NB4 (cell line): ENCODE data around the gene MAPK13.

Source experiments
- DNase-seq: peaks from one replicate; pipeline ENCODE4 v3.0.0; 2010; ENCODE audit warnings: low read depth
- H3K4me3 ChIP-seq: one replicate; pipeline ENCODE4 v1.5.1; 2011; ENCODE audit warnings: mild to moderate bottlenecking, low read depth, low read length, moderate library complexity
- MYC ChIP-seq: IDR thresholded peaks from 2 replicates; pipeline ENCODE4 v1.6.1; 2011; ENCODE audit warnings: low read depth, low read length
- POLR2A ChIP-seq: IDR thresholded peaks from 2 replicates; pipeline ENCODE4 v1.6.1; 2011; ENCODE audit warnings: mild to moderate bottlenecking; ENCODE audit not compliant: insufficient read length; ENCODE audit errors: extremely low read depth
- TF ChIP-seq, protein P1 (sequence below): IDR thresholded peaks from 2 replicates; pipeline ENCODE4 v1.6.1; 2011; ENCODE audit warnings: low read depth, low read length
- TF ChIP-seq, protein P2 (sequence below): IDR thresholded peaks from one replicate; pipeline ENCODE4 v1.5.1; 2012; ENCODE audit warnings: low read depth, low read length

Gene MAPK13

DNA sequence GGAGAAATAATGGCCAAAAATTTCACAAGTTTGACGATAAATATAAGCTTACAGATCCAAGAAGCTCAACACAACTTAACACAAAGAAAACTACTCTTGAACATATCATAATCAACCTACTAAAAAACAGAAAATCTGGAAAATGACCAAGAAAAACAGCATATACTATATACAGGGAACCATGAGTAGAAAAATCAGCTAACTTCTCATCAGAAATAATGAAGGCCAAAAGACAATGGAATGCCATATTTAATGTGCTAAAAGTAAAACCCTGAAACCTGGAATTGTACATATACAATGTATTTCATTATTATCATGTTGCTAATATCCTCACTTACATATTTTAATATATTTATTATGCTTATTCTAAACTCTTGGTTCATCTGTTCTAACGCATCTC lies 25.3 kb downstream of the MAPK13 start:
- H3K4me3 ChIP-seq, result no peak overlapping the region
- no peak for DNase-seq
- TF ChIP-seq, protein P1, sequence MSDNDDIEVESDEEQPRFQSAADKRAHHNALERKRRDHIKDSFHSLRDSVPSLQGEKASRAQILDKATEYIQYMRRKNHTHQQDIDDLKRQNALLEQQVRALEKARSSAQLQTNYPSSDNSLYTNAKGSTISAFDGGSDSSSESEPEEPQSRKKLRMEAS, result no peak
- TF ChIP-seq MYC, result no peak
- TF ChIP-seq POLR2A, result no peak
- TF ChIP-seq, protein P2, sequence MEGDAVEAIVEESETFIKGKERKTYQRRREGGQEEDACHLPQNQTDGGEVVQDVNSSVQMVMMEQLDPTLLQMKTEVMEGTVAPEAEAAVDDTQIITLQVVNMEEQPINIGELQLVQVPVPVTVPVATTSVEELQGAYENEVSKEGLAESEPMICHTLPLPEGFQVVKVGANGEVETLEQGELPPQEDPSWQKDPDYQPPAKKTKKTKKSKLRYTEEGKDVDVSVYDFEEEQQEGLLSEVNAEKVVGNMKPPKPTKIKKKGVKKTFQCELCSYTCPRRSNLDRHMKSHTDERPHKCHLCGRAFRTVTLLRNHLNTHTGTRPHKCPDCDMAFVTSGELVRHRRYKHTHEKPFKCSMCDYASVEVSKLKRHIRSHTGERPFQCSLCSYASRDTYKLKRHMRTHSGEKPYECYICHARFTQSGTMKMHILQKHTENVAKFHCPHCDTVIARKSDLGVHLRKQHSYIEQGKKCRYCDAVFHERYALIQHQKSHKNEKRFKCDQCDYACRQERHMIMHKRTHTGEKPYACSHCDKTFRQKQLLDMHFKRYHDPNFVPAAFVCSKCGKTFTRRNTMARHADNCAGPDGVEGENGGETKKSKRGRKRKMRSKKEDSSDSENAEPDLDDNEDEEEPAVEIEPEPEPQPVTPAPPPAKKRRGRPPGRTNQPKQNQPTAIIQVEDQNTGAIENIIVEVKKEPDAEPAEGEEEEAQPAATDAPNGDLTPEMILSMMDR, result no peak

DNA sequence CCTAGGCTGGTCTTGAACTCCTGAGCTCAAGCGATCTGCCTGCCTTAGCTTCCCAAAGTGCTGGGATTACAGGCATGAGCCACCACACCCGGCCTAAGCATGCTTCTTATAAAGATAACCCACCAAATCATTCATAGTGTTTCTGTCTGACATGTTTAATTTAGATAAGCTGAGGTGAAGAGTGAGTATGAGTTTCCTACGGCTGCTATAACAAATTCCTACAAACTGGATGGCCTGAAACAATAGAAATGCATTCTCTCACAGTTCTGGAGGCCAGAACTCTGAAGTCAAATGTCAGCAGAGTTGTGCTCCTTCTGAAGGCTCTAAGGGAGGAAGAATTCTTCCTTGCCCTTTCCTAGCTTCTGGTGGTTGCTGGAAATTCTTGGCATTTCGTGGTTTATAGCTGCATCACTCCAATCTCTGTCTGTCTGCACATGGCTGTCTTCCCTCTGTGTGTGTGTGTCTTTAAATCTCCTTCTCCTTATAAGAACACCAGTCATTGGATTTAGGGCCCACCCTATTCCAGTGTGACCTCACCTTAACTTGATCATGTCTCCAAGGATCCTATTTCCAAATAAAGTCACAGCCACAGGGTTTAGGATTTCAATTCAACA lies 29.9 kb downstream of the MAPK13 start:
- TF ChIP-seq, protein P1, result no peak
- TF ChIP-seq, protein P2, result no peak
- TF ChIP-seq MYC (no peak), POLR2A (no peak)
- no peak overlapping the region for H3K4me3 ChIP-seq
- DNase-seq, result no peak

DNA sequence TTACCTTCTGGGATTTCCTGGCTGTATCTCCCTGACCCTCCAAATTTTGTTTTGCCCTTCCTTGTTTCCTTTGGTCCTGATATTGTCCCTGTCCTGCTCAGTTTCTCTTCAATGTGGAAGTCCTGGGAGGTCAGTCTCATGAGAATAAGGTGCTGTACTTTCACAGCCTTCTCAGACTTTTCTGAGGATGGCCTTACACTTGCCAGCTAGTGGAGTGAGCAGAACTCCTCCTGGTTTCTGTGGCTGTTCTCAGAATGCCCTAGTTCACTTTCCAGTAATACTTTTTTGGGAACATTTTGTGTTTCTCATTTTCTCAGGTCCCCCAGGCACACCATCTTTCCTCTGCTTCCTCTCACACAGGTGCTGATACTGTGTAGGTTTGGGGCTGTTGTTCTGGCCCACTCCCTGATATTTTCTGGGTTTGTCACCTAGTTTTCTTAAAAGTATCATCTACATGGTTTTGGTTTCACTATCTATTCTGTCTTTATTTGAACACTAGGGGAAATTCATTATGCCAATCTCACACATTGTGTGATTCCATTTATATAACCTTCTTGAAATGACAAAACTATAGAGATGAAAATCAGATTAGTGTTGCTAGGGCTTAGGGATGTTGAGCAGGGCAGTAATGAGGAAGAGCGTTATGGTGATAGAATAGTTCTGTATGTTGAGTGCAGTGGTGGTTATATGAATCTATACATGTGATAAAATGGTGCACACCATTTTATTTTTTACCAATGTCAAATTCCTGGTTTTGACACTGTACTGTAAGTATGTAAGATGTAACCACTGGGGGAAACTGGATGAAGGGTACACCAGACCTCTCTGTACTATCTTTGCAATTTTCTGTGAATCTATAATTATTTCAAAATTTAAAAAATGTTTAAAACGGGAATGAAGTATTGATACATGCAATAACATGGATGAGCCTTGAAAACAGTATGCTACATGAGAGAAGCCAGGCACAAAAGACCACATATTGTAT lies 39.0 kb downstream of the MAPK13 start:
- DNase-seq, result no peak
- H3K4me3 ChIP-seq, result no peak overlapping the region
- TF ChIP-seq POLR2A (no peak), MYC (no peak)
- TF ChIP-seq, protein P2, result no peak
- TF ChIP-seq, protein P1, result no peak

DNA sequence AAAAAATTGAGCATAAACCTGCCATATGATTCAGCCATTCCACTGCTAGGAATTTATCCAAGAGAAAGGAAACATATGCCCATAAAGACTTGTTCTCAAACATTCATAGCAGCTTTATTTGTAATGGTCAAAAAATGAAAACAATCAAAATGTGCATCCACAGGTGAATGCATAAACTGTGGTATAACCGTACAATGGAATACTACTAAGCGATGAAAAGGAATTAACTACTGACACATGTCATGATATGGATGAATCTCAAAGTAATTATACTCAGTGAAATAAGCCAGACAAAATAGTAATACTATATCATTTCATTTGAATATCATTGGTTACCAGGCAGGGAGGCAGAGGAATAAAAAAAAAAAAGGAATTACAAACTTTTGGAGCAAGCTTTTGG lies 40.4 kb downstream of the MAPK13 start:
- H3K4me3 ChIP-seq, result no peak overlapping the region
- DNase-seq, result no peak
- no peak for TF ChIP-seq POLR2A
- TF ChIP-seq MYC, result no peak
- TF ChIP-seq, protein P1, result no peak
- TF ChIP-seq, protein P2, result no peak

DNA sequence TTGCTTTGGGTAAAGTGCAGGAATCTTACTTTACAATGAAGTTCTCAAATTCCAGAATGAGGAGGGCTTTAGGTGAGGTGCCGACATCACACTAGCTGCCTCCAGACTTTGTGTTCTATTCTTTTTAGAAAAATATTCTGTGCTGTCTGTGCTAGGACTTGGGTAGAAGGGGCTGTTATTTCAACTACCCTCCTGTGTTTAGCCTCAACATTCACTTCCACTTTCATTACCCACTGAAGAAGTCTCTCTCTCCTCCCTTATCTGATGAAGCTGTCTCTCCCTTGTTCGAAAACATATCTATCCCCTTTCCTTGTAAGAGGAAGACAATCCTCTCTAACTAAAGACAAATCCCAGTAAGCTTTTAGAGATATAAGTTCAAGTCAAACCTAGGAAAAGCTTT lies 41.3 kb downstream of the MAPK13 start:
- H3K4me3 ChIP-seq, result no peak overlapping the region
- no peak for DNase-seq
- TF ChIP-seq, protein P1, result no peak
- TF ChIP-seq, protein P2, result no peak
- TF ChIP-seq MYC (no peak), POLR2A (no peak)
